K562 (cell line): ENCODE data around the gene ANKRD11.

Experiments
- BHLHE40 ChIP-seq: IDR thresholded peaks from 2 replicates; pipeline ENCODE4 v1.6.1; 2011; ENCODE audit warnings: low read length, improper control_type of control experiment
- MEIS2 ChIP-seq: fragments of 450-650 bp; IDR thresholded peaks from 2 replicates; pipeline ENCODE4 v1.6.1; 2014; ENCODE audit warnings: mild to moderate bottlenecking; ENCODE audit not compliant: partially characterized antibody
- PHB2 ChIP-seq: fragments of 450-650 bp; IDR thresholded peaks from 2 replicates; pipeline ENCODE4 v1.6.1; 2017; ENCODE audit warnings: low read depth
- POLR2AphosphoS5 ChIP-seq: IDR thresholded peaks from 2 replicates; pipeline ENCODE4 v1.6.1; 2011; ENCODE audit warnings: mild to moderate bottlenecking, low read depth, low read length, moderate library complexity; ENCODE audit not compliant: control insufficient read depth, insufficient read depth
- SMC3 ChIP-seq: conservative IDR thresholded peaks from 2 replicates; pipeline ENCODE4 v1.6.1; 2011; ENCODE audit warnings: low read depth, low read length, improper control_type of control experiment; ENCODE audit not compliant: insufficient read depth
- SNRNP70 ChIP-seq: fragments of 200-400 bp; formaldehyde crosslinking; optimal IDR thresholded peaks from 2 replicates; pipeline ENCODE3; 2017; ENCODE audit warnings: low read depth, low read length
- UBTF ChIP-seq, 2 experiments: IDR thresholded peaks; 2 replicates each; pipeline ENCODE4 v1.6.1; 2012; ENCODE audit warnings: improper control_type of control experiment in 2 of 2, low read depth in 2 of 2, low read length in 2 of 2, borderline replicate concordance in 1 of 2

- TF ChIP-seq SNRNP70 (no peak), UBTF (IDR thresholded peaks at IDR 0.05; ENCODE audit: borderline replicate concordance in 1 of 2, low read depth in 2 of 2, low read length in 2 of 2) (no peak), PHB2 (no peak), POLR2AphosphoS5 (no peak), BHLHE40 (no peak), MEIS2 (no peak), SMC3 (no peak)
Observed at GRCh38 chr16:89377453-89377848, 112.9 kb downstream of the ANKRD11 start.
